Measurements from ENCODE around the gene TRPC1. TPM values are rescaled to one million over a fixed set of nuclear protein-coding genes. Genes with fewer than 3 reads are reported as not detected.

Gene TRPC1
- total RNA-seq, 1 donor from 2014 or later = 12.3 TPM

DNA sequence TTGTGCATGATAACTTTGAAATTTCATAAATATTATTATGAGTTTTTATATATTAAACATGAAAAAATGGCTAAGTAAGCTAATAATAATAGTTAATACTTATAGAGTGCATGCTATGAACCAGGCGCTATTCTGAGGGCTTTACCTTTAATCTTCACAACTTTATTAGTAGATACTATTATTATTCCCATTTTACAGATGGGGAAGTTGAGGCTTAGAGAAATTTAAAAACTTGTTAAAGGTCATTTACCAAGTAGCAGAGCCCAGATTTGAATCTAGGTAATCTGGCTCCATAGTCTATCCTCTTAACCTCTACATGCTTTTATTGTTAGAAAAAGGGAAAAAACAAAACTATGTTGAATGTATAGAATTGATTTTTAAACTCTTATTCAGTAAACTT lies 60.4 kb downstream of the TRPC1 start:
- DNase-seq (ENCODE audit: low spot score in 2 of 2) = no peak
- intact Hi-C loops (cut with DNase I) = no loop called here
- Histone ChIP-seq H3K9me3 (no peaks in the 10 kb centered on the region), H3K27ac (no peak overlapping the region), H3K4me1 (no peaks in the 10 kb centered on the region), H3K36me3 (peaks cover 0 to 14% of the 10 kb centered on the region in 2 donors), H3K4me3 (no peak overlapping the region), H3K27me3 (no peaks in the 10 kb centered on the region)
- TF ChIP-seq, protein P1, sequence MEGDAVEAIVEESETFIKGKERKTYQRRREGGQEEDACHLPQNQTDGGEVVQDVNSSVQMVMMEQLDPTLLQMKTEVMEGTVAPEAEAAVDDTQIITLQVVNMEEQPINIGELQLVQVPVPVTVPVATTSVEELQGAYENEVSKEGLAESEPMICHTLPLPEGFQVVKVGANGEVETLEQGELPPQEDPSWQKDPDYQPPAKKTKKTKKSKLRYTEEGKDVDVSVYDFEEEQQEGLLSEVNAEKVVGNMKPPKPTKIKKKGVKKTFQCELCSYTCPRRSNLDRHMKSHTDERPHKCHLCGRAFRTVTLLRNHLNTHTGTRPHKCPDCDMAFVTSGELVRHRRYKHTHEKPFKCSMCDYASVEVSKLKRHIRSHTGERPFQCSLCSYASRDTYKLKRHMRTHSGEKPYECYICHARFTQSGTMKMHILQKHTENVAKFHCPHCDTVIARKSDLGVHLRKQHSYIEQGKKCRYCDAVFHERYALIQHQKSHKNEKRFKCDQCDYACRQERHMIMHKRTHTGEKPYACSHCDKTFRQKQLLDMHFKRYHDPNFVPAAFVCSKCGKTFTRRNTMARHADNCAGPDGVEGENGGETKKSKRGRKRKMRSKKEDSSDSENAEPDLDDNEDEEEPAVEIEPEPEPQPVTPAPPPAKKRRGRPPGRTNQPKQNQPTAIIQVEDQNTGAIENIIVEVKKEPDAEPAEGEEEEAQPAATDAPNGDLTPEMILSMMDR (IDR thresholded peaks at IDR 0.05) = no peak

DNA sequence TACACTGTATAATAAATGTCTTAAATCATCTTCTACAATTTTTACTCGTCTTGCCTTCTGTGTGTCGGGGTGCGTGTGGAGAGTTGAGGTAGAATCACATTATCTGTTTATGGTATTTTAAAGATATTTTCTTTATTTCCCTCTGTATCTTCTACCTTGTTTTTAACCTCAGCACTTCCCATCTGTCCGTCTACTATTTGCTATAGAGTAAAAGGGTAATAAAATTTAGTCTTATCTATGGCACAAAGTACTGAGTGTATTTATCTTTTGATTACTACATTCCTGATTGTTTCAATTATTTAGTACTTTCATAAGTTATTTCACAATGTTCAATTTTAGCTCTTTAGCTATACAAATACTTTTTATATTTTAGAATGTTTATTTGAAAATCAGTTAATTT lies 62.2 kb downstream of the TRPC1 start:
- Histone ChIP-seq H3K4me1 (no peaks in the 10 kb centered on the region), H3K36me3 (peaks cover 0 to 14% of the 10 kb centered on the region in 2 donors), H3K27me3 (no peaks in the 10 kb centered on the region), H3K4me3 (no peak overlapping the region), H3K9me3 (no peaks in the 10 kb centered on the region), H3K27ac (no peak overlapping the region)
- intact Hi-C loops (cut with DNase I) = no loop called here
- TF ChIP-seq, protein P1 (IDR thresholded peaks at IDR 0.05) = no peak
- DNase-seq (ENCODE audit: low spot score in 2 of 2) = no peak

DNA sequence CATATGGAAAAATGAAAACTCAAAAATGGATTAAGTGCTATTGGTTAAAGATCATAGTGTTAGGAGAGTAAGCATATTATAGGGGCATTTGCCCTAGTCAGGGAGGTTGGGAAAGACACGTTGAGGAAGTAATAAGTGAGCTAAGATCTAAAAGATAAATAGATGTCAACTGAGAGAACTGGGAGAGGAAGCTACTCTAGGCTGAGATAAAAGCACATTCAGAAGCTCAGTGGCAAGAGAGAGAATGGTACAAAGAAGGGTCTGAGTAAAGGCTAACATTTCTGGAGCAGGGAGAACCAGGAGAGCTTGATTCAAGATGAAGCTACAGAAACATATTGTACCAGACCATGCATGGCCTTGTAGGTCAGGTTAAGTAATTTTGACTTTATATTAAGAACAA lies 63.9 kb downstream of the TRPC1 start:
- no peak for DNase-seq (ENCODE audit: low spot score in 2 of 2)
- Histone ChIP-seq H3K4me3 (no peak overlapping the region), H3K27ac (no peak overlapping the region), H3K9me3 (no peaks in the 10 kb centered on the region), H3K36me3 (peaks cover 0 to 9% of the 10 kb centered on the region in 2 donors), H3K27me3 (no peaks in the 10 kb centered on the region), H3K4me1 (no peaks in the 10 kb centered on the region)
- TF ChIP-seq, protein P1 (IDR thresholded peaks at IDR 0.05) = no peak
- intact Hi-C loops (cut with DNase I) = no loop called here

DNA sequence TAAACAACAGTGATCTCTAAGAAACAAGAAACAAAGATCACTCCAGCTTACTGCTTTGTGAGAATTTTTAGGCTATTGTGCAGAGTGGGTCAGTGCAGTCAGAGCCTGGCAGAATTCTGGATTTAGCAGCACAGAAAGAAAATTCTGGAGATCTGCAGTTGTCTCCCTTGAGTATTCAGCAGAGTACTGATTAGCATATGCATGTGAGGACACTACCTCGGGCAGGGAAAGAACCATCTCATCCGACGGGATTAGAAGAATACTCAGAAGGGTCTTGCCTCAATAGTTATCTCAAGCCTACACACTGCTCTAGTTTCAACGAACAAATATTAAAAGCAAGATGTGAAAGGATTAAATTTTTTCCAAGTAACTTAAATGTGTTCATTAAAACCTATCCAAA lies 70.7 kb downstream of the TRPC1 start:
- Histone ChIP-seq H3K27me3 (no peaks in the 10 kb centered on the region), H3K36me3 (no peaks in the 10 kb centered on the region), H3K4me3 (no peak overlapping the region), H3K4me1 (no peaks in the 10 kb centered on the region), H3K27ac (no peak overlapping the region), H3K9me3 (no peaks in the 10 kb centered on the region)
- DNase-seq (ENCODE audit: low spot score in 2 of 2) = no peak
- TF ChIP-seq, protein P1 (IDR thresholded peaks at IDR 0.05) = no peak
- intact Hi-C loops (cut with DNase I) = no loop called here

DNA sequence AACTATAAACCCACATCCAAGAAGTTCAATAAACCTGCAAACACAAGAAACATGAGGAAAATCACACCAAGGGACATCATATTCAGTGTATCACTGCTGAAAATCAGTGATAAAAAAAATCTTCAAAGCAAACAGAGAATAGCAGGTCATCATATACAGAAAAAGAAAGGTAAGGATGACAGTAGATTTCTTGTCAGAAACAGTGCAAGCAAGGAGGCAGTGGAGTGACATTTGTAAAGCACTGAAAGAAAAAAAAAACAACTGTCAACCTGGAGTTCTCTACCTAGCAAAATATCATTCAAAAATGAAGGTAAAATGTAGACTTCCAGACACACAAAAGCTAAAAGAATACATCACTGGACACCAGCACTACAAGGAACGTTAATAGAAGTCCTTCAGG lies 71.5 kb downstream of the TRPC1 start:
- Histone ChIP-seq H3K4me1 (no peaks in the 10 kb centered on the region), H3K9me3 (no peaks in the 10 kb centered on the region), H3K27ac (no peak overlapping the region), H3K36me3 (no peaks in the 10 kb centered on the region), H3K4me3 (no peak overlapping the region), H3K27me3 (no peaks in the 10 kb centered on the region)
- TF ChIP-seq, protein P1 (IDR thresholded peaks at IDR 0.05) = no peak
- intact Hi-C loops (cut with DNase I) = no loop called here
- no peak for DNase-seq (ENCODE audit: low spot score in 2 of 2)

DNA sequence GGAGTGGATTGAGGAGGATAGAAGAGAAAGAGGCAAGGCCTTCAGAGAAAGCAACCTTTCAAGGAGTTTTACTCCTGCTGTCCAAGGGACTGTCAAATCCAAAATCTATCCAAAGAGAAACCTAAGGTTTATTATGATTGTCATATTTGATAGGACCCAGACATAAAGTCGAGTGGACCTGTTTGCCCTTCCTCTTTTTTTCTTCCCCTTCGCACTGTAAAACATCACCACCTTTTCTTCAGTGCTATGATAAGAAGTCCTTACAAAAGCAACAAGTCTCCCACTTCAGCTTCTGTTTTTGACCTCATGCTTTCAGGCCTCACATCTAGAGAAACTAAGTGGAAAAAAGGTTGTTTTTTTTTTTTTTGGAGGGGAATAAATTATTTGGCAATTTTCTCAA lies 73.0 kb downstream of the TRPC1 start:
- H3K27ac ChIP-seq = no peak overlapping the region

More for the DNA sequence above, 73.0 kb downstream of the TRPC1 start:
- DNase-seq (ENCODE audit: low spot score in 2 of 2) = no peak
- Histone ChIP-seq H3K4me3 (no peak overlapping the region), H3K27me3 (no peaks in the 10 kb centered on the region), H3K4me1 (no peaks in the 10 kb centered on the region), H3K36me3 (no peaks in the 10 kb centered on the region), H3K9me3 (no peaks in the 10 kb centered on the region)
- TF ChIP-seq, protein P1 (IDR thresholded peaks at IDR 0.05) = no peak
- intact Hi-C loops (cut with DNase I) = no loop called here
